EL (cell line): ENCODE measurements around the gene P4HB.
A peak's percentile ranks its signal among the peaks of the same experiment; 100 is the strongest.

Experiments used
- DNase-seq: peaks from one replicate; pipeline ENCODE4 v3.0.0-alpha.2; 2016

P4HB gene

GRCh38 chr17:81867170-81867990 is 7.0 kb upstream of the P4HB start:
- peak; percentile 69 for DNase-seq

GRCh38 chr17:81866440-81867169 is 6.3 kb upstream of the P4HB start:
- no peak for DNase-seq

GRCh38 chr17:81865733-81866439 is 5.6 kb upstream of the P4HB start:
- DNase-seq = peak; percentile 29

- no peak for DNase-seq
Measured at GRCh38 chr17:81865358-81865732, 5.0 kb upstream of the P4HB start.

GRCh38 chr17:81863833-81864768 is 3.8 kb upstream of the P4HB start:
- no peak for DNase-seq

- no peak for DNase-seq
Measured at GRCh38 chr17:81863123-81863675, 2.9 kb upstream of the P4HB start.

GRCh38 chr17:81860756-81861568 is 627 bp upstream of the P4HB start:
- peak; percentile 100 for DNase-seq

- DNase-seq = no peak
Measured at GRCh38 chr17:81858967-81859905, 1.1 kb downstream of the P4HB start.

GRCh38 chr17:81858170-81858966 is 2.0 kb downstream of the P4HB start:
- no peak for DNase-seq

- no peak for DNase-seq
Measured at GRCh38 chr17:81854974-81855774, 5.2 kb downstream of the P4HB start.

GRCh38 chr17:81852237-81852636 is 8.1 kb downstream of the P4HB start:
- no peak for DNase-seq

GRCh38 chr17:81851423-81851822 is 8.9 kb downstream of the P4HB start:
- no peak for DNase-seq

- no peak for DNase-seq
Measured at GRCh38 chr17:81849457-81849856, 10.9 kb downstream of the P4HB start.

GRCh38 chr17:81846743-81847689 is 13.3 kb downstream of the P4HB start:
- no peak for DNase-seq

- no peak for DNase-seq
Measured at GRCh38 chr17:81845881-81846742, 14.2 kb downstream of the P4HB start.

GRCh38 chr17:81845361-81845760 is 15.0 kb downstream of the P4HB start:
- no peak for DNase-seq
